Activated CD8-positive, alpha-beta memory T cell treated with anti-CD3 and anti-CD28 coated beads, Interleukin-2, amount 50 U/mL, for 24 hours (primary cell): ENCODE measurements around the gene S1PR3.
"Not testable (repeated sequence)": the region's sequence is repeated elsewhere in the genome, so short reads cannot be mapped to it uniquely, and the experiment has no call there.

Experiments used
- DNase-seq: peaks from one replicate; pipeline ENCODE4 v3.0.0-alpha.2; 2020; ENCODE audit errors: extremely low read depth

Gene S1PR3

DNA sequence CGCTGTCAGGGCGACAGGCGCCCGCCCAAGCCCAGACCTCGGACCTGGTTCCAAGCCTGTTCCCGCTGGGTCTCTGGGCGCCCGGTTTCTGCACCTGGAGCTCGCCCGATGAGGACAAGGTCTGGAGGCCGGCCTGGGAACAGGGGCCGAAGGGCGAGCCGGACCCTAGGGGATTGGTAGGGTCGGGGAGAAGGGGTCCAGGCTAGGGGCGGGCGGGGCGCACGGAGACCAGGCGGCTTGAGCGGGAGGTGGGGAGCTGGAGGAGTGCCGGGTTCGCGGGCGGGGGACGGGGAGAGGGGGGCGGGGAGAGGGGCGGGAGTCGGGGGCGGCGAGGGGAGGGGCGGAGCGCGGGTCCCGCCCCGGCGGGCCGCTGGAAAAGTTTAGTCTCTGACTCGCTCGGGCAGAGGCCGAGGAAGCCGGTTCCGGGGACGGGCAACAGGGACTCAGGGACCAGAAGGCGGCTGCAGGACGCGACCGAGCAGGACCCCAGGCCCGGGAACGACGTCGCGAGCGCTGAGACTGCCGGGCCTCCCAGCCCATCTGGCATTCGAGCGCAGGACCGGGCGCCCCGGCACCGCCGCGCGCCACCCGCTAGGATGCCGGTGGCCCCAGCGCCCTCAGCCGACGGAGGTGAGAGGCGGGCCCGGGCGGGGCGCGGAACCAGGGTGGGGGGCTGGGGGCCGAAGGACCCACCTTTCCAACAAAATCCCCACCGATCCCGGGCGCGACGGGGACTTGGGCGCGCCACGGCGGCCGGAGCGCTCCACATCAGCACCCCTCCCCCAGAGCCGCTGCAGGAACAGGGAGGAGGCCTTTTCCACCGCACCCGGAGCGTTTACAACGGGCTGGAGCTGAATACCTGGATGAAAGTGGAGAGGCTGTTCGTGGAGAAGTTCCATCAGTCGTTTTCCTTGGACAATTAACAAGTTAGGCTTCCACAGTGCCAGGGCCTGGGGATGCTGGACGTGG lies at the start of gene S1PR3:
Gene S1PR3, plus strand, starts transcription at position 403 of the 969 bp plus-strand sequence. CDS start 9,733 bp downstream, outside the sequence.
- DNase-seq = no peak

- DNase-seq = not testable (repeated sequence)
Observed at GRCh38 chr9:88941586-88941985, 49.7 kb upstream of the S1PR3 start.

DNA sequence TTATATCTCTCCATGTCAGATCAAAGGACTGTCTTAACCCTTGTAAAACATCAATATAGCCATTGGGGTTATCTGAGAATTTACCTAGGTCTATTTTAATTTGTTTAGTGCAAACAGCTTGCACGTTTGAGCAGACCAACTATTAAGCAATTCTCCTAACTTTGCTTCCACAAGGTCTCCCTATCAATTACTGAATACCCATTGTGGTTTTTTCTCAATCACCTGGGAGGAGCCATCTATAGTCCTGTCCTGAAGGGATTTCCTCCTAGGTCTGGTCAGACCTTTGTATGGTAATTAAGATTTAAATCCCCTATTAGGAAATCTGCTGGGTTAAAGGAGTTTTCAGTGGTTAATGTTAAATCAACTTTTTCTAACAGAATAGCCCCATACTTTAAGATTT lies 48.9 kb upstream of the S1PR3 start:
- DNase-seq = no peak

DNA sequence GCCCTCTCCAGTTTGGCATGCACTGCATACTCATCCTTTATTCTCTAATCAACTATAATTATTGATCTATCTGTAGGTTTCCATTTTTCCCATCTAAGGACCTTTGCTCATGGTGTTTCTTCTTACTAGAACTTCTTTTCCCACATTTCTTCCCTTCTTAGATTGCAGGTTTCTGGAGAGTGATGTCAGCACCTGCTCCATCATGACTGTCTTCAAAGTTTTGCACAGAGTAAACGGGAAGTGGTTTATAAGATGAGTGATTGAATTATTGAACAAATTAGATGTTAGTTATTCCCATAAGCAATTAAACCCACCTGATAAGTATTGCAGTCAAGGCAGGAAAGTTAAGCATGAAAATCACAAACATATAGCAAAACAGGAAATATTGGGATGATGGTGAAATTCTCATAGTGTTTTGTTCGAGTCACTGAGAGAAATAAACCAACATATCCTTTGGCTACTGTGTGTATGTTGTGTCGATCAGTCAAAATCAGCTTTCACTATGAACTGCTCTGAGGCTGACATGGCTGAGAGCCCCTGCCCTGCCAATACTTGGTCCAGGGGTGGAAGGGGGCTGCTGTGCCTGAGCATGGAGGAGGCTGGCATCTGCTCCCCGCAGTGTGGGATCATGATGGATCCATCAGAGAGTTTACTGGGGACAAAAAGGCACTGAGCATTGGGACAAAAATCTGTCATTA lies 45.5 kb upstream of the S1PR3 start:
- no peak for DNase-seq

DNA sequence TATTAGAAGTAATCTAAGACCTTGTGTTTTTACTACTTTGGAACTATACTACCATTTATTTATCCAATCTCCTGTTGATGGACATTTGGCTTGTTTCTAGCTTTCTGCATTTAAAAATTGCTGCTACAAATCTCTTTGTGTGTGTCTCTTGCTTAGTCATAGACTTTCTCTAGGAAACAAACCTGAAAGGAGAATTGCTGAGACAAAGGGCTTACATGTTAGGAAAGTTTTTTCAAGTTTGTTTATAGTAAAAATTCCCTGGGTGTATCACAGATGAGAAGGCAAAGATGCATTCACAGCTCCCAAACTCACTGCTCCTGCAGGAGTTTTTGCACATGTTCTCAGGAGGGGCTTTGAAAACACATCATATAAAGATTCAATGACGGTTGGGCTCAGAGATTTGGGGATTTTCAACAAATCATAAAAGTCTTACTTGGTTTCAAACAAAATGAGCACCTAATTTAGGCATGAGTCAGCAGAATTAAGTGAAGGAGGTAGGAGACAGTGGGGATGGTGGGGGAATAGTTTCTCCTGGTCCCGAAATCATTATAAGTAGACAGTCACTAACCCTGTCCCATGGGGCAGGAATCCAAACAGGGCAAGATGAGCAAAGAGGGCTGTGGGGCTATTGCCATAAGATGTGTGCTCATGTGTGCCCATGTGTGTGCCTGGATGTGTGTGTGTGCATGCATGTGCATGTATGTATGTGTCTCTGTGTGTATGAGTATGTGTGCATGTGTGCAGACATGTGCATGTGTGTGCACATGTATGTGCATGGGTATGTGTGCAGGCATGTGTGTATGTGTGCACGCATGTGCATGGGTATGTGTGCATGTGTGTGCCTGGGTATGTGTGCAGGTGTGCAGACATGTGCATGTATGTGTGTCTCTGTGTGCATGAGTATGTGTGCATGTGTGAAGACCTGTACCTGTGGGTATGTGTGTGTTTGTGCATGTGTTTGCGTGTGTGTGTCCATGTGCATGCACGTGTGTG lies 43.4 kb upstream of the S1PR3 start:
- no peak for DNase-seq

- no peak for DNase-seq
Observed at GRCh38 chr9:88949425-88949824, 41.8 kb upstream of the S1PR3 start.

GRCh38 chr9:88949961-88950340 lies 41.3 kb upstream of the S1PR3 start:
- DNase-seq = no peak

DNA sequence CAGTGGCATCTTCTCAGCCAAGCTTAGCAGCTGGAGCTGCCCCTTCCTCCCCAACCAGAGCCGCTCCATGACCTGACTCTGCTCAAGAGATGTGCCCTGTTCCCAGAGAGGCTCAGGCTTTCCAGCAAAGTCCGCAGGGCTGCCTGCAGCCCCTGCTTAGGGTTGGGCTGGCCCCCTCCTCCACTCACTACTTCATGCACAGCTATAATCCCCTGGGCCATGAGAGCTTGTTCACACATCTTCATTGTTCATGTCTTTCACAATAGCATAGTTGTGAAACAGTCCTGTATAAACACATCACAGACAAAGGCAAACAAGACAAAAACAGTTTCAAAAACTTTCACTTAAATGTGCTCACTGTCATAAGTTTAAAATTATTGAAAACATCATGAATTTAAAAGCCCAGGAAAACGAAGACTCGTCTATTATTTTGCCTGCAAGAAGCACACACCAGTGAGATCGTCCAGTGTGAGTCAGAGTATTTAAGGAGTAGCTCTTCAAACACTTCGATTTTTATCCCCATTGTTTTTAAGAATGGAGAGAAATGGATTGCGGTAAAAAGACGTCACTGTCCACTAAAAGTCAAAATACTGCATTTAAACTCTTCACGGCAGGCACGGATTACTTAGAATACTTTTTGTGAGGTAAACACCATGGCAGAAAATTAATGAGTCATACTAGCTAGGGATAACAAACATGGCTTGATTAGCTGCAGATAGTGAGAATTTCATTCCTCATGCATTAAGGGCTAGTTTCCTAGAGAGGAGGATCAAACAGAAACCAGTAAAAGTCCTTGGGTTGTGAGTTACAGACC lies 40.7 kb upstream of the S1PR3 start:
- no peak for DNase-seq

- DNase-seq = no peak
Observed at GRCh38 chr9:88951155-88951542, 40.1 kb upstream of the S1PR3 start.

DNA sequence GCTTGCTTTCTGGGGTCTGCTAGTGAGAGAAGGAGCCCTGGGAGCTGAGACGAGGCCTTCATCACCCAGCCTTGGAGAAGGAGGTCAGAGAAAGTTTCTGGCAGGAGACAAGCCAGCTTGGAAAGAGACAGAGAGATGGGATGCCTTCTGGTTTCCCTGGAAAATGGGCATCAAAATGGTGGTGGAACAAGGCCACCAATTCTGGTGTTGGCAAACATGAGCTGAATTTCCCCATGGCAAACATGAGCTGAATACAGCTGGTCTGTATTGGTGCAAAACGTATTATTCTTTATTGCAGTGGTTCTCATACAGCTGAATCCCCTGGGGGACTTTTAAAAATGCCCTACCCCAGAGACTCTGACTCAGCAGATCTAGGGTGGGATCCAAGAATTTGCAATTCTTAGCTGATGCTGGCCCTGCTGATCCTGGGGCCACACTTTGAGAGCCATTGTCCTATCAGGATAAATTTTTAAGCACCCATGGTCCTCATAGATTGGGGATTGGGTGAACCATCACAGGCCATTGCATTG lies 39.1 kb upstream of the S1PR3 start:
- no peak for DNase-seq

DNA sequence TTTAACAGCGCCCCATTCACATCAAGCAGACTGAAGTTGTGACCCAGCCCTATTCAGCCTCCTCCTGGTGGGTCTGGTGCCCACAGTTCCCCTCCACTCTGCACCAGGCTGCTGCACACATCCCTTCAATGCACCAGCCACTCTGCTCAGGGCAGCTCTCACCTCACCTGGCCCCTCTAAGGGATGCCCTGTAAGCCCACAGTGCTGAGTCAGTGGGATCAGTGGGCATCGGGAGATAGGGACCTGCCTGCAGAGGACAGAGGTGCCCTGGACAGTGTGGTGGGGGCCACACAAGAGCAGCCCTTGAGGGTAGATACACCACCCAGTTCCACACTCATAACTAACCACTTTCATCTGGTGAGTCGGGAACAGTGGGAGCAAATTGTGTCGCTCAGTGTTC lies 38.3 kb upstream of the S1PR3 start:
- no peak for DNase-seq

GRCh38 chr9:88953381-88954029 lies 37.8 kb upstream of the S1PR3 start:
- DNase-seq = no peak

GRCh38 chr9:88954066-88954465 lies 37.2 kb upstream of the S1PR3 start:
- DNase-seq = no peak

- no peak for DNase-seq
Observed at GRCh38 chr9:88957526-88957925, 33.7 kb upstream of the S1PR3 start.

DNA sequence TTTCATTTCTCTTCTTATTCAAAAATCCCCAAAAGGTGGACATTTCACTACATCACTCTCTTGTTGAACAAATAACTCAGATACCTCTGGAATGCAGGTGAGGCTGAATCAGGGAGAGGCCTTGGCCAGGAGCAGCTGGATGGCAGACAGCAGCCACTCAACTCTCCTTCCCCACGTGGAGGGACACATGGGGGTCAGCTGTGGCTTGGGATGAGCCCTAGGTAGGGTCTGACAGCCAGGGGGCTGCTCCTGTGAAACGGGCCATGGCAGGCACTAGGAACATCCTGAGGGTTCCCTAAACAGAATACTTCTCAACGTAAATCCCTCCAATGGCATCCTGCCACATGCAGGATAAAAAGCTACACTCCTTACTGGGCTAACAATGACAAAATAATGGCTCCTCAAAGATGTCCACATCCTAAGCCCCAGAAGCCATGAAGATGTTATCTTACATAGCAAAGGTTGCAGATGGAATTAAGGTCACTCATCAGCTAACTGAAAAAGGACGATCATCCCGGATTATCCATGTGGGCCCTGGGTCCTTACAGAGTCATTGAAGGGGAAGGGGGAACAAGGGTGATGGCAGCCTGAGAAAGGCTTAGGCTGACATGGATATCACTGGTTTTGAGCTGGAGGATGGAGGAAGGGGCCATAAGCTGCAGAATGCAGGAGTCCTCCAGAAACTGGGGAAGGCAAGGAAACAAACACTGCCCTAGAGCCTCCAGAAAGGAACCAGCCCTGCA lies 31.4 kb upstream of the S1PR3 start:
- DNase-seq = no peak

DNA sequence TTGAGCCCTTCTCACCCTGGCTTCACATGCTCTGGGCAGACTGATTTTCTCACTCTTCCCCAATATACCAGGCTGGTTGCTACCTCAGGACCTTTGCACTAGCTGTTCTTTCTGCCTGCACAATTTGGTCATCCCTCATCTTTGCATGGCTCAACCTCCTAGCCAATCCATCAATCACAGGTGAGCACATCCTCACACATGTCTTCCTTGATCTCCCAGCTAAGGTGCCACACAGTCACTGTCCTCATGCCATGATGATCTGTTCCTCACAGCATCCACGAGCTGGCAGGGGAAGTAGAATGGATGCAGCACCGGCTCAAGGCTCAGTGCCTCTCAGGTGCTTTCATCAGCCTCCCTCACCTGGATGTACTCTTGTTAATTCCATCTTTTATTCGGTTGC lies 30.6 kb upstream of the S1PR3 start:
- no peak for DNase-seq

GRCh38 chr9:88965473-88965872 lies 25.8 kb upstream of the S1PR3 start:
- DNase-seq = no peak

DNA sequence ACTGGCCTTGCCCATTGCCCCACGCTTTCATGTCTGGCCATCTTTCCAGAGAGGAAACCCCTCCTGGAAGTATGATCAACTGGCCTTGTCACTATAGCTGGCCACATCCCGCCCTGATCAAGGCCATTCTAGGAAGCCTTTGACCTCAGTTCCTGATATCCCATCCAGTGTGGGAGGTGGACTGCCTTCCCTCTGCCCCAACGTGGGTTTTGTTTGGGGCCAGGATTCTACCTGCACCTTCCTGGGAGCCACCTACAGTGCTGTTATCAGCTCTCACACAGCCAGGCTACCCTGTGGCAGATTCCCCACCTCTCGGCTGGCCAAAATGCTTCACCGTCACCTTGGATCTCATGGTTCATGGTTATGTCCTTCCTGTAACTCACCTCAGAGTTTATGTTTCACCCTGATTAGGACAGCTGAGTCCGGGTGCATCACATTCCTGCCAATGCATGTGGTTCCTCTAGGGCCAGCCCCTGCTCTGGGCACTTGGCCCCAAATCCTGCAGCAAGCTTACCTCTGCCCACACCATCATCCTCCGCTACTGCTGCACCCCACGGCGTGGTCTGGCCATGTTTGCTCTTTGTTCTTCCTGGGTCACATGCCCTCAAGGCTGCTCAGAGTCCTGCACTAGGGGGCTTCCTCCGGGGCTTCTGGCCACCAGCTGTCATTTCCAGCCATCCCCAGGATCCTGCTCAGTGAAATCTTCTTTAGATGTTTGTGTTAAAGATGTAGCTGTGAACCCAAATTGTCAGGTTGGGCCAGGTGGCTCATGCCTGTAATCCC lies 24.2 kb upstream of the S1PR3 start:
- DNase-seq = no peak

GRCh38 chr9:88968799-88969198 lies 22.5 kb upstream of the S1PR3 start:
- DNase-seq = no peak
